Measurements from ENCODE around the gene OVCH1.

DNA sequence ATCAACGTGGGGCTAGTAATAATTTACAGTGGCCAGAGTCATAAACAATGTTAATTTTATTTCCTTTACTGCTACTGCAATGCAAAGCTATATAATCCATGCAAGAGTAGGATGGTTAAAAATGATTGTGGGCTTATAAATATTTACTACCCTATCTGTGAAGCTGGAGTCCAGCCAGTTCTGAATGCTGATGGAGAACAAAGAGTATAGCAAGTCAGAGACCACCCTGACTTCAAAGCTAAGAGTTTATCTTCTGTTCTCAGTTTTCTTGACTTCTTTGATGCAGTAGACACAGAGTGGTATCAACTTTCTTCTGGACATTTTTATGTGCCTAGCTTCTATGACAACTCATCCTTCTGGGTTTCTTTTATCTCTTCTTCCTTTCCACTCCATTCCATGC is 34.0 kb upstream of the OVCH1 start:
- TF ChIP-seq, protein P1, sequence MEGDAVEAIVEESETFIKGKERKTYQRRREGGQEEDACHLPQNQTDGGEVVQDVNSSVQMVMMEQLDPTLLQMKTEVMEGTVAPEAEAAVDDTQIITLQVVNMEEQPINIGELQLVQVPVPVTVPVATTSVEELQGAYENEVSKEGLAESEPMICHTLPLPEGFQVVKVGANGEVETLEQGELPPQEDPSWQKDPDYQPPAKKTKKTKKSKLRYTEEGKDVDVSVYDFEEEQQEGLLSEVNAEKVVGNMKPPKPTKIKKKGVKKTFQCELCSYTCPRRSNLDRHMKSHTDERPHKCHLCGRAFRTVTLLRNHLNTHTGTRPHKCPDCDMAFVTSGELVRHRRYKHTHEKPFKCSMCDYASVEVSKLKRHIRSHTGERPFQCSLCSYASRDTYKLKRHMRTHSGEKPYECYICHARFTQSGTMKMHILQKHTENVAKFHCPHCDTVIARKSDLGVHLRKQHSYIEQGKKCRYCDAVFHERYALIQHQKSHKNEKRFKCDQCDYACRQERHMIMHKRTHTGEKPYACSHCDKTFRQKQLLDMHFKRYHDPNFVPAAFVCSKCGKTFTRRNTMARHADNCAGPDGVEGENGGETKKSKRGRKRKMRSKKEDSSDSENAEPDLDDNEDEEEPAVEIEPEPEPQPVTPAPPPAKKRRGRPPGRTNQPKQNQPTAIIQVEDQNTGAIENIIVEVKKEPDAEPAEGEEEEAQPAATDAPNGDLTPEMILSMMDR (IDR thresholded peaks at IDR 0.05): no peak
- no peak for TF ChIP-seq ZFX (IDR thresholded peaks at IDR 0.05; ENCODE audit: borderline replicate concordance)
